GM23338 (cell line): ENCODE results near the gene C1orf21. TPM values are rescaled to one million over a fixed set of nuclear protein-coding genes. Genes with fewer than 3 reads are reported as not detected.

Experiments used
- ATAC-seq: fragments of 200-7000 bp; cut with Tn5 transposase; 3 replicates; pipeline ENCODE4 v1.9.1; 2020
- DNase-seq: peaks from one replicate; pipeline ENCODE4 v3.0.0-alpha.2; 2015; ENCODE audit warnings: low spot score
- H2AFZ ChIP-seq: fragments of 200-600 bp; sonication (generic); 2 replicates; pipeline ENCODE4 v1.8.0; 2016; ENCODE audit warnings: antibody characterized with exemption, mild to moderate bottlenecking, moderate library complexity
- H3F3A ChIP-seq: fragments of 200-600 bp; sonication (generic); replicated peaks from 2 replicates; pipeline ENCODE4 v1.8.0; 2017; ENCODE audit warnings: antibody characterized with exemption, mixed run types, low read depth
- H3K27ac ChIP-seq: fragments of 200-600 bp; sonication (generic); 2 replicates; pipeline ENCODE4 v1.6.1; 2016; ENCODE audit warnings: low read depth
- H3K27me3 ChIP-seq: fragments of 200-600 bp; sonication (generic); 2 replicates; pipeline ENCODE4 v1.8.0; 2016; ENCODE audit warnings: mild to moderate bottlenecking, mixed run types, moderate library complexity; ENCODE audit not compliant: insufficient read depth
- H3K36me3 ChIP-seq: fragments of 200-600 bp; sonication (generic); 2 replicates; pipeline ENCODE4 v1.8.0; 2016; ENCODE audit warnings: mild to moderate bottlenecking; ENCODE audit not compliant: insufficient read depth
- H3K4me1 ChIP-seq: fragments of 200-600 bp; sonication (generic); 2 replicates; pipeline ENCODE4 v1.8.0; 2016; ENCODE audit warnings: mild to moderate bottlenecking, moderate library complexity; ENCODE audit not compliant: insufficient read depth
- H3K4me2 ChIP-seq: fragments of 200-600 bp; sonication (generic); 2 replicates; pipeline ENCODE4 v1.7.1; 2017; ENCODE audit warnings: mixed run types
- H3K4me3 ChIP-seq: fragments of 200-600 bp; sonication (generic); 2 replicates; pipeline ENCODE4 v1.6.1; 2016; ENCODE audit warnings: mixed run types
- H3K79me2 ChIP-seq: fragments of 200-600 bp; sonication (generic); replicated peaks from 2 replicates; pipeline ENCODE4 v1.8.0; 2017; ENCODE audit warnings: mild to moderate bottlenecking; ENCODE audit not compliant: insufficient read depth
- H3K9me2 ChIP-seq: fragments of 200-600 bp; sonication (generic); 2 replicates; pipeline ENCODE4 v1.8.0; 2017; ENCODE audit not compliant: insufficient read depth
- H4K20me1 ChIP-seq: fragments of 200-600 bp; sonication (generic); replicated peaks from 2 replicates; pipeline ENCODE4 v1.8.0; 2017; ENCODE audit warnings: mild to moderate bottlenecking; ENCODE audit not compliant: insufficient read depth
- H3K27ac Mint-ChIP-seq: 2 replicates; pipeline ENCODE4 v1.8.0; 2020; ENCODE audit warnings: inconsistent platforms, mild to moderate bottlenecking, moderate library complexity, mixed read lengths
- H3K27me3 Mint-ChIP-seq: 3 replicates; pipeline ENCODE4 v1.8.0; 2022; ENCODE audit warnings: low read depth, mild to moderate bottlenecking, moderate library complexity, mixed read lengths, inconsistent platforms; ENCODE audit not compliant: insufficient read depth, poor library complexity
- H3K36me3 Mint-ChIP-seq: 3 replicates; pipeline ENCODE4 v1.8.0; 2021; ENCODE audit warnings: low read depth, mild to moderate bottlenecking, inconsistent platforms, moderate library complexity, mixed read lengths
- H3K4me1 Mint-ChIP-seq: 3 replicates; pipeline ENCODE4 v1.8.0; 2020; ENCODE audit warnings: mild to moderate bottlenecking, inconsistent platforms, mixed read lengths
- H3K4me3 Mint-ChIP-seq: 3 replicates; pipeline ENCODE4 v1.8.0; 2021; ENCODE audit warnings: moderate library complexity, mild to moderate bottlenecking, inconsistent platforms, mixed read lengths
- H3K9me3 Mint-ChIP-seq: 3 replicates; pipeline ENCODE4 v1.8.0; 2020; ENCODE audit warnings: moderate library complexity, mild to moderate bottlenecking, inconsistent platforms, mixed read lengths
- NANOG ChIP-seq: IDR thresholded peaks from 2 replicates; pipeline ENCODE4 v1.6.1; 2016; ENCODE audit warnings: antibody characterized with exemption, borderline replicate concordance
- POLR2AphosphoS5 ChIP-seq: IDR thresholded peaks from 2 replicates; pipeline ENCODE4 v1.6.1; 2016; ENCODE audit warnings: antibody characterized with exemption, low read depth
- ZNF114 ChIP-seq: fragments of 250-450 bp; sonication (Bioruptor Pico); IDR thresholded peaks from 2 replicates; pipeline ENCODE4 v1.5.0; 2020; ENCODE audit warnings: mild to moderate bottlenecking, moderate library complexity
- polyA plus RNA-seq: library from polyadenylated mRNA; unstranded; fragments of >200 nt; fragmentation: Nextera tagmentation; extraction: Ambion mirVana; gene quantifications from 2 replicates; pipeline ENCODE4 v1.2.1, GENCODE V29; 2016
- total RNA-seq: library from RNA; depleted of rRNA; stranded (reverse); fragments of >200 nt; shearing (Covaris generic); gene quantifications from 2 replicates; pipeline ENCODE4 v1.2.3, GENCODE V29; 2014
- TF ChIP-seq, protein P1 (sequence below), 2 experiments: fragments of 200-600 bp in 1 of 2; sonication (generic) in 1 of 2; conservative IDR thresholded peaks; 2 replicates each; pipeline versions ENCODE4 v1.5.1 to v1.6.1; 2016 to 2017; ENCODE audit warnings: antibody characterized with exemption in 2 of 2, low read depth in 2 of 2, mild to moderate bottlenecking in 2 of 2, moderate library complexity in 1 of 2
- TF ChIP-seq, protein P2 (sequence below): IDR thresholded peaks from 2 replicates; pipeline ENCODE4 v1.6.1; 2016; ENCODE audit warnings: antibody characterized with exemption

The C1orf21 gene
- total and polyA plus RNA-seq, 2 experiments from 2014 or later: 28.0 to 40.4 TPM

DNA sequence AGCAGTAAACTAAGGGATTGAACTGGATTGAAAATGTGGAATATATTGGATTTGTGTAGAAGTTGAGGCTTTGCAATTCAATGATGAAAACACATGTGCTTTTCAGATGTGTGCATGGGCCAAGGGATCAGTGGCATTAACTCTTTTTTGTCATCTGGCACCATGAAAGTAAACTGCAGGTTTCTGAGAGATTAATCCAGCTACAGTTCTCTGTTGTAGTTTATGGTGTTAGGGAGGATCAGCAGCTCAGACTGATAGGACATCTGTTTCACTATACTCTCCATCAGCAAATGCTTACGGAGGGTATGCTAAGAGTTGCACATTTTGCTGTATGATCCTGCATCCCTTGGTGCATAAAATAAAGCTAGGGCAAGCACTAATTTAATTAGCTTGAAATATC, 82.6 kb downstream of the C1orf21 start:
- H3K9me3 Mint-ChIP-seq: no peaks in the 10 kb centered on the region
- no peaks in the 10 kb centered on the region for H3K9me2 ChIP-seq
- H3K27me3 Mint-ChIP-seq: no peaks in the 10 kb centered on the region
- H3K27ac ChIP-seq: no peak overlapping the region; the same call in 1 of the 2 replicates
- H3K4me1 ChIP-seq: peaks cover 11% of the 10 kb centered on the region
- H2AFZ ChIP-seq: no peak overlapping the region
- no peak for DNase-seq
- H3K27me3 ChIP-seq: no peaks in the 10 kb centered on the region
- no peaks in the 10 kb centered on the region for H4K20me1 ChIP-seq
- H3K4me3 ChIP-seq: no peak overlapping the region
- no peak overlapping the region for H3K4me2 ChIP-seq
- no peaks in the 10 kb centered on the region for H3F3A ChIP-seq
- H3K79me2 ChIP-seq: peaks cover 52% of the 10 kb centered on the region
- TF ChIP-seq NANOG: no peak
- TF ChIP-seq, protein P1, sequence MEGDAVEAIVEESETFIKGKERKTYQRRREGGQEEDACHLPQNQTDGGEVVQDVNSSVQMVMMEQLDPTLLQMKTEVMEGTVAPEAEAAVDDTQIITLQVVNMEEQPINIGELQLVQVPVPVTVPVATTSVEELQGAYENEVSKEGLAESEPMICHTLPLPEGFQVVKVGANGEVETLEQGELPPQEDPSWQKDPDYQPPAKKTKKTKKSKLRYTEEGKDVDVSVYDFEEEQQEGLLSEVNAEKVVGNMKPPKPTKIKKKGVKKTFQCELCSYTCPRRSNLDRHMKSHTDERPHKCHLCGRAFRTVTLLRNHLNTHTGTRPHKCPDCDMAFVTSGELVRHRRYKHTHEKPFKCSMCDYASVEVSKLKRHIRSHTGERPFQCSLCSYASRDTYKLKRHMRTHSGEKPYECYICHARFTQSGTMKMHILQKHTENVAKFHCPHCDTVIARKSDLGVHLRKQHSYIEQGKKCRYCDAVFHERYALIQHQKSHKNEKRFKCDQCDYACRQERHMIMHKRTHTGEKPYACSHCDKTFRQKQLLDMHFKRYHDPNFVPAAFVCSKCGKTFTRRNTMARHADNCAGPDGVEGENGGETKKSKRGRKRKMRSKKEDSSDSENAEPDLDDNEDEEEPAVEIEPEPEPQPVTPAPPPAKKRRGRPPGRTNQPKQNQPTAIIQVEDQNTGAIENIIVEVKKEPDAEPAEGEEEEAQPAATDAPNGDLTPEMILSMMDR (conservative IDR thresholded peaks at IDR 0.05; ENCODE audit: low read depth in 2 of 2): no peak
- no peaks in the 10 kb centered on the region for H3K36me3 ChIP-seq
- no peak overlapping the region for H3K27ac Mint-ChIP-seq
- H3K4me1 Mint-ChIP-seq: peaks cover 16% of the 10 kb centered on the region; the same call in 2 of the 3 replicates
- no peak overlapping the region for H3K4me3 Mint-ChIP-seq
- ATAC-seq: no peak
- H3K36me3 Mint-ChIP-seq: no peaks in the 10 kb centered on the region

- ATAC-seq (no peak), DNase-seq (no peak)
- TF ChIP-seq, protein P1 (conservative IDR thresholded peaks at IDR 0.05; ENCODE audit: low read depth in 2 of 2): no peak
- TF ChIP-seq POLR2AphosphoS5: no peak
- TF ChIP-seq ZNF114 (CRISPR knock-in tag): no peak
- TF ChIP-seq, protein P2, sequence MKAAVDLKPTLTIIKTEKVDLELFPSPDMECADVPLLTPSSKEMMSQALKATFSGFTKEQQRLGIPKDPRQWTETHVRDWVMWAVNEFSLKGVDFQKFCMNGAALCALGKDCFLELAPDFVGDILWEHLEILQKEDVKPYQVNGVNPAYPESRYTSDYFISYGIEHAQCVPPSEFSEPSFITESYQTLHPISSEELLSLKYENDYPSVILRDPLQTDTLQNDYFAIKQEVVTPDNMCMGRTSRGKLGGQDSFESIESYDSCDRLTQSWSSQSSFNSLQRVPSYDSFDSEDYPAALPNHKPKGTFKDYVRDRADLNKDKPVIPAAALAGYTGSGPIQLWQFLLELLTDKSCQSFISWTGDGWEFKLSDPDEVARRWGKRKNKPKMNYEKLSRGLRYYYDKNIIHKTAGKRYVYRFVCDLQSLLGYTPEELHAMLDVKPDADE: no peak
- peaks cover 15% of the 10 kb centered on the region; the same call in 1 of the 2 replicates for H3K4me1 ChIP-seq
- H3K36me3 ChIP-seq: no peaks in the 10 kb centered on the region
- no peaks in the 10 kb centered on the region for H3F3A ChIP-seq
- H3K79me2 ChIP-seq: peaks cover 45% of the 10 kb centered on the region
- Mint-ChIP-seq H3K4me1 (peaks cover 18% of the 10 kb centered on the region; the same call in 2 of the 3 replicates), H3K27me3 (no peaks in the 10 kb centered on the region), H3K4me3 (no peak overlapping the region), H3K36me3 (no peaks in the 10 kb centered on the region), H3K27ac (no peak overlapping the region), H3K9me3 (no peaks in the 10 kb centered on the region)
- H3K27me3 ChIP-seq: no peaks in the 10 kb centered on the region
- H2AFZ ChIP-seq: no peak overlapping the region
- no peak overlapping the region for H3K4me3 ChIP-seq
- no peaks in the 10 kb centered on the region for H4K20me1 ChIP-seq
- no peak overlapping the region for H3K27ac ChIP-seq
- no peak overlapping the region for H3K4me2 ChIP-seq
- no peaks in the 10 kb centered on the region for H3K9me2 ChIP-seq
Measured at GRCh38 chr1:184471686-184472085, 84.9 kb downstream of the C1orf21 start.
